ENCODE data around the gene TTC19.

The TTC19 gene

DNA sequence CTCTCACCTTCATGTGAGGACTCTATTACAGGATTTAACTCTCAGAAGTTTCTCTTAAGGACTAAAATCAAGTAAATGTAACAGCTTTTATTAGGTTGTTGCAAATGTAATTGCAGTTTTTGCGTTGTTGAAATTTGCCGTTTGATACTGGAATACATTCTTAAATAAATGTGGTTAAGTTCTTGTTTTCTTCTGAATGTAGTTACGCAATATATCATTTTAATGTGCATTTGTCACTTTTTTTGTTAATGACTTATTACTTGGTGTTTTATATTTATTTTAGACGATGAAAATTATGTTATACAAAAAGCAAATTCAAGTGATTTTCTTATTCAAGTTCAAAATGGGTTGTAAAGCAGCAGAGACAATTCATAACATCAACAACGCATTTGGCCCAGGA, 76.3 kb downstream of the TTC19 start:
- TF ChIP-seq SPI1 (IDR thresholded peaks at IDR 0.05; ENCODE audit: low read depth, low read length) (no peak), POU2F2 (IDR thresholded peaks at IDR 0.05; ENCODE audit: low read depth, low read length) (no peak), PAX5 (IDR thresholded peaks at IDR 0.05; ENCODE audit: insufficient read depth, low read length, severe bottlenecking) (no peak), TAF1 (IDR thresholded peaks at IDR 0.05; ENCODE audit: low read depth, low read length) (no peak), POLR2A (IDR thresholded peaks at IDR 0.05; ENCODE audit: low read depth, low read length) (no peak), POLR2AphosphoS5 (IDR thresholded peaks at IDR 0.05; ENCODE audit: low read depth, low read length) (no peak)
- DNase-seq (ENCODE audit: insufficient read length, low spot score) (no peak), FAIRE-seq (no peak)

All from GM12891 (cell line).